ENCODE results near the gene YWHAG.

DNA sequence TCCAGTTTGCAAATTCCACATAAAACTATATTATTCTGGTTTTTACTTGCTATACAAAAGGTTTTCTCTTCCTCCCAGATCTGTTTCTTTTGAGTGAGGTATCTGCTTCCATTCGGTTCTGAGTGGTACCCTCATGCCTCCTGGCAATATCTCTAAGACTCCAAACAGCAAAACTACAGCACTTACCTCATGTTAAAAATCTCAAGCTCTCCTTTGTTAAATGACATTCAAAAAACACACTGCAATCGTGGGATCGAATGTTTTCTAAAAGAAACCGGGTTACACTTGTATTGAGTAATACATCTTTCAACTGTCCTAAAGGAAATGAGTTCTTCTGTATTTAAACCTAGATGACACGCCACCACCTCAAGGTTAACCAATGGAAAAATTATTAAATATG, 11.1 kb downstream of the YWHAG start:
- TF ChIP-seq, protein P1, sequence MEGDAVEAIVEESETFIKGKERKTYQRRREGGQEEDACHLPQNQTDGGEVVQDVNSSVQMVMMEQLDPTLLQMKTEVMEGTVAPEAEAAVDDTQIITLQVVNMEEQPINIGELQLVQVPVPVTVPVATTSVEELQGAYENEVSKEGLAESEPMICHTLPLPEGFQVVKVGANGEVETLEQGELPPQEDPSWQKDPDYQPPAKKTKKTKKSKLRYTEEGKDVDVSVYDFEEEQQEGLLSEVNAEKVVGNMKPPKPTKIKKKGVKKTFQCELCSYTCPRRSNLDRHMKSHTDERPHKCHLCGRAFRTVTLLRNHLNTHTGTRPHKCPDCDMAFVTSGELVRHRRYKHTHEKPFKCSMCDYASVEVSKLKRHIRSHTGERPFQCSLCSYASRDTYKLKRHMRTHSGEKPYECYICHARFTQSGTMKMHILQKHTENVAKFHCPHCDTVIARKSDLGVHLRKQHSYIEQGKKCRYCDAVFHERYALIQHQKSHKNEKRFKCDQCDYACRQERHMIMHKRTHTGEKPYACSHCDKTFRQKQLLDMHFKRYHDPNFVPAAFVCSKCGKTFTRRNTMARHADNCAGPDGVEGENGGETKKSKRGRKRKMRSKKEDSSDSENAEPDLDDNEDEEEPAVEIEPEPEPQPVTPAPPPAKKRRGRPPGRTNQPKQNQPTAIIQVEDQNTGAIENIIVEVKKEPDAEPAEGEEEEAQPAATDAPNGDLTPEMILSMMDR (IDR thresholded peaks at IDR 0.05; ENCODE audit: low read length): no peak
- no peak for TF ChIP-seq EZH2 (IDR thresholded peaks at IDR 0.05; ENCODE audit: borderline replicate concordance, low read length)
